ENCODE results near the gene ZNF277.

Gene ZNF277

DNA sequence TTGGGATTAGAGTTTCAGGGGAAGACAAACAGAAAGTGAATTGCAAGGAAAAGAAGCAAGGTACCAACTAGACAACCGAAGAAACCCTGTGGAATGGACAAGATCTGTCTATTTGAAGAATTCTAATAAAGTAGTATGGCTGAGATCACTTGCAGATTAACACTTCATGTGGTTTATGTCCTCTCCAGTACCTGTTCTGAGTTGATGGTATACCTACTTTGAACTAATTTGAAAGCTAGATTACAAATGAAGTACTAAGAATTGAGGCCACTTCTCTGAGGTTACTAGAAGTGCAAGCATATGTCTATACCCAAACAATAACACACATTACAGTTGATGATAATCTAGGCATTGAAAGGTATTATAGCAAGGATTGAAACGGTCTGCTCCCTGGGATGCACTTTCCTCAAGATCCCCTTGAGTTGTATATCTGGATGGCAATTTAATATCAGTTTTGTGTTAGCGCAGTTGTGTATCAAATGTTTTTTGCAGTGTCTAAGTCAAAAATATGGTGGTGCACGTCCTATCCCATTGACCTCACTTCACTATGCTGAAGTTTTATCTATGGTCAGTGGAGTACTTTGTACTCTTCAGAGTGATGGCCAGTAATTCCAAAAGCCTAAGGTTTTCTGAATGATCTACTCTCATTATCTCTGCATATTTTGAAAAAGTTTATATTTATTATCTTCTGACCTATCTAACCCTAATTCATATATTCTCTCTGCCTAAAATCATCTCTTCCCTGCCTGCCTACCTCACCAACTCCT, 25.9 kb downstream of the ZNF277 start:
- DNase-seq (ENCODE audit: low read depth): no peak
- H3K4me3 ChIP-seq (ENCODE audit: low read depth, low read length): no peak overlapping the region
- TF ChIP-seq CTCF (conservative IDR thresholded peaks at IDR 0.05; ENCODE audit: low read depth, low read length): no peak

DNA sequence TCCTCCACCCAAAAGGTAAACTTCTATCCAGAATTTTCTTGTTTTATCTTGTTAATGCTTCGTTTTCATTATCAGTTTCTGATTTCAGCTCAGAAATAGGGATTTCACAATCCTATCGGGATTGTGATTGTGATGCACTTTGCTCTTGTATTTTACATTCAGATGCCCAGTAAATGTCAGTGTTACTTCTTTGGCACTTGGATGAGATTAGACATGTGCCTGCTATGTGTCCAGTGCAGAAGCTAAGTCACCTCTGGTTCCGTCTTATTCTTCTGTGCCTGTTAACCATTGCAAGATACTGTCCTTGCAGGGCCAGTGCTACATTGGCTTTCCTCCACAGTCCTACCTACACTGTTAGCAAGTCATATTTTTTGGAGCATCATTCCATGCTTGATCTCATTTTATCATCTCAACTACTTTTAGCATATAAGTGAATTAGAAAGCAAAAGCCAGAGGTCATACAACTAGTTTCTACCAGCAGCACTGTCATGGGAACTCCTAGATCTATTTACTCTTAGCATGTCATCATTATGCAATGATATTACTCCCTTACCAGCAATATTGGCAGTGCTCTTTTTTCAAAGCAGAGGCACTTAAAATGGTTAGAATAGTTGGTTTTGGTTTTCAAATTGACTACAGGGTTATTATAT, 26.7 kb downstream of the ZNF277 start:
- H3K4me3 ChIP-seq (ENCODE audit: low read depth, low read length): no peak overlapping the region
- no peak for TF ChIP-seq CTCF (conservative IDR thresholded peaks at IDR 0.05; ENCODE audit: low read depth, low read length)
- DNase-seq (ENCODE audit: low read depth): peak; percentile 26

DNA sequence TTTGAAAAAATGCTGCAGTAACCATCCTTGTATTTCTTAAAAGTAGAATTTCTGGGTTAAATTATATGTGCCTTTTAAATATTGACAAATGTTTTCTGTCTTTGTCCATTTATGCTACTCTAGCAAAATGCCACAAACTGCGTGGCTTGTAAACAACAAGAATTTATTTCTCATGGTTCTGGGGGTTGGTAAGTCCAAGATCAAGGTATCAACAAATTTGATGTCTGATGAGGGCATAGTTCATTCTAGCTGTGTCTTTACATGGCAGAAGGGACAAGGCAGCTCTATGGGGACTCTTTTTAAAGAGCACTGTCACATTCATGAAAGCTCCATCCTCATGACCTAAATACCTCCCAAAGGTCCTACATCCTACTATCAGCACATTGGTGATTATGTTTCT, 27.7 kb downstream of the ZNF277 start:
- no peak overlapping the region for H3K4me3 ChIP-seq (ENCODE audit: low read depth, low read length)
- DNase-seq (ENCODE audit: low read depth): no peak
- TF ChIP-seq CTCF (conservative IDR thresholded peaks at IDR 0.05; ENCODE audit: low read depth, low read length): no peak

GRCh38 chr7:112236597-112236996, 30.1 kb downstream of the ZNF277 start:
- no peak overlapping the region for H3K4me3 ChIP-seq (ENCODE audit: low read depth, low read length)
- no peak for DNase-seq (ENCODE audit: low read depth)
- no peak for TF ChIP-seq CTCF (conservative IDR thresholded peaks at IDR 0.05; ENCODE audit: low read depth, low read length)

DNA sequence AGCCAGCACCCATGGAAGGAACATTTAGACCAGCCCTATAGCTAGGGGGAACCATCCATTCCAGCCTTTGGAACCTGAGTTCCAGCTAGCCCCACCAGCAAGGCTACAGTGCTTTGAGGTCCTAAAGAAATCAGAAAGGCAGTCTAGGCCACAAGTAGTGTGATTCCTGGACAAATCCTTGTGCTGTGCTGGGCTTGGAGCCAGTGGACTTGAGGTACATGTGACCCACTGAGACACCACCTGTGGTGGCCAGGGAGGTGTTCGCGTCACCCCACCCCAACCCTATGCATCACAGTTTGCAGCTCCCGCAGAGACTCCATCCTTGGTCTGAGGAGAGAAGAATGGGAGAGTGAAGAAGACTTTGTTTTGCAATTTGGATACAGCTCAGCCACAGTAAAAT, 31.8 kb downstream of the ZNF277 start:
- TF ChIP-seq CTCF (conservative IDR thresholded peaks at IDR 0.05; ENCODE audit: low read depth, low read length): no peak
- H3K4me3 ChIP-seq (ENCODE audit: low read depth, low read length): no peak overlapping the region
- DNase-seq (ENCODE audit: low read depth): no peak

- no peak for TF ChIP-seq CTCF (conservative IDR thresholded peaks at IDR 0.05; ENCODE audit: low read depth, low read length)
- peak; percentile 37 for DNase-seq (ENCODE audit: low read depth)
- H3K4me3 ChIP-seq (ENCODE audit: low read depth, low read length): no peak overlapping the region
Measured at GRCh38 chr7:112238852-112239610, 32.5 kb downstream of the ZNF277 start.

All from choroid plexus epithelial cell (primary cell).